AG09309 (cell line): Measurements from ENCODE around the gene SZRD1.

Experiments
- DNase-seq: peaks from one replicate; pipeline ENCODE4 v3.0.0-alpha.2; 2010; ENCODE audit warnings: low read depth
- H3K4me3 ChIP-seq: 2 replicates; pipeline ENCODE4 v1.5.1; 2011; ENCODE audit warnings: mild to moderate bottlenecking, low read depth, low read length, moderate library complexity; ENCODE audit not compliant: control insufficient read depth
- TF ChIP-seq, protein P1 (sequence below): IDR thresholded peaks from 2 replicates; pipeline ENCODE4 v1.5.1; 2011; ENCODE audit warnings: mild to moderate bottlenecking, low read depth, low read length, inconsistent platforms; ENCODE audit not compliant: insufficient read depth, control insufficient read depth; ENCODE audit errors: missing control alignments

SZRD1 gene

DNA sequence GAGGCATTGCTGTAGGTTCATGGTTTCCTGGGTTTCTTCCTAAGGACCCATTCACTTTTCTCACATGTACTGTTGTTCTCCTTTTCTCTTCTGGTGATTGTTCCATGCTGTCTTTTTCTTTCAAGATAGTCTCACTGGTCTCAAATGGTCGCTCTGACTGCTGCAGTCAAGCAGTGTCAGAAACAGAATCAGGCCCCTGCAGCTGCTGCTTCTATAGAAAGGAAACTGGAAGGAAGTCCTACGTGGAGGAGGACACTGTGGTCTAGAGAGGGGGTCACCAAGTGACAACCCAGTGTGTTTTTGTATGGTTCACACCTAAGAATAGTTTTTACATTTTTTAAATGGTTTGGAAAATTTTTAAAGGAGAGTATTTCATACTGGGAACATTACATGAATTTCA is 75.9 kb downstream of the SZRD1 start:
- DNase-seq: no peak
- TF ChIP-seq, protein P1, sequence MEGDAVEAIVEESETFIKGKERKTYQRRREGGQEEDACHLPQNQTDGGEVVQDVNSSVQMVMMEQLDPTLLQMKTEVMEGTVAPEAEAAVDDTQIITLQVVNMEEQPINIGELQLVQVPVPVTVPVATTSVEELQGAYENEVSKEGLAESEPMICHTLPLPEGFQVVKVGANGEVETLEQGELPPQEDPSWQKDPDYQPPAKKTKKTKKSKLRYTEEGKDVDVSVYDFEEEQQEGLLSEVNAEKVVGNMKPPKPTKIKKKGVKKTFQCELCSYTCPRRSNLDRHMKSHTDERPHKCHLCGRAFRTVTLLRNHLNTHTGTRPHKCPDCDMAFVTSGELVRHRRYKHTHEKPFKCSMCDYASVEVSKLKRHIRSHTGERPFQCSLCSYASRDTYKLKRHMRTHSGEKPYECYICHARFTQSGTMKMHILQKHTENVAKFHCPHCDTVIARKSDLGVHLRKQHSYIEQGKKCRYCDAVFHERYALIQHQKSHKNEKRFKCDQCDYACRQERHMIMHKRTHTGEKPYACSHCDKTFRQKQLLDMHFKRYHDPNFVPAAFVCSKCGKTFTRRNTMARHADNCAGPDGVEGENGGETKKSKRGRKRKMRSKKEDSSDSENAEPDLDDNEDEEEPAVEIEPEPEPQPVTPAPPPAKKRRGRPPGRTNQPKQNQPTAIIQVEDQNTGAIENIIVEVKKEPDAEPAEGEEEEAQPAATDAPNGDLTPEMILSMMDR: no peak
- H3K4me3 ChIP-seq: no peak overlapping the region

DNA sequence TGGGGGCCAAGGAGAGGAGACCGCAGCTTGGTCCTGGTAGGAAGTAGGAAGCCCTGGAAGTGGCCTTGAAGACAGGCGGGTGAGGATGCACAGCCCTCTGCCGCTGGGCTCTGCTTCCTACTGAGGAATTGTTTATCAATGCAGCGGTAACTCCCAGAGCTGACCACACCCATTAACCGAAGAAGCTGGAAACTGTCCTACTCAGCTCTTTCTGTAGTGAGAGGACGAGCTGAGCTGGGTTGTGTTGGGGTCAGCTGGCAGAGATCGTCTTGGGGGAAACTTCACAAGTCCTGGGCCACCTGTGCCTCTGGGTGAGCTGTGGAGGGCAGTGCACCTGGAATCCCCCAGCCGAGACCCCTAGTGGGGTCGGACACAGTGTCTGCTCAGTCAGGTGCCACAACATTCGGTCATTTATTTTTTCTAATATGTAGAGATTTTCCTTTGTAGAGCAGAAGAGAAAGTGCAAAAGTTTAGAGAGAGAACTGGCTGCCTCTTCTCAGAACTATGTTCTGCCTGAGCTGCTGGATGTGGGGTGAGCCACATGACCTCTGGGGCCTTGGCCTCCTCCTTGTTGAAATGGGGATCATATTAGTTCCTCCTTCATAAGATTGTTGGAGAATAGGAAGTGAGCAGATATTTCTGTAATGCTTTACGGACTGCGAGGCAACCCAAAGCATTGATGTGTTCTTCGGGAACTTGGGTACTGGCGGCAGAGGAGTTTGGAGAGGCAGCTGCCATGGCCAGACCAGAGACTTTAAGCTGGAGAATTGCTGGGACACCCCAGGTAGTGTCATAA is 77.1 kb downstream of the SZRD1 start:
- no peak overlapping the region for H3K4me3 ChIP-seq
- TF ChIP-seq, protein P1: no peak
- DNase-seq: no peak

GRCh38 chr1:16445052-16445451 is 78.0 kb downstream of the SZRD1 start:
- H3K4me3 ChIP-seq: no peak overlapping the region
- no peak for DNase-seq
- TF ChIP-seq, protein P1: no peak

- H3K4me3 ChIP-seq: no peak overlapping the region
- DNase-seq: no peak
- TF ChIP-seq, protein P1: no peak
Measured at GRCh38 chr1:16446116-16446515, 79.1 kb downstream of the SZRD1 start.

DNA sequence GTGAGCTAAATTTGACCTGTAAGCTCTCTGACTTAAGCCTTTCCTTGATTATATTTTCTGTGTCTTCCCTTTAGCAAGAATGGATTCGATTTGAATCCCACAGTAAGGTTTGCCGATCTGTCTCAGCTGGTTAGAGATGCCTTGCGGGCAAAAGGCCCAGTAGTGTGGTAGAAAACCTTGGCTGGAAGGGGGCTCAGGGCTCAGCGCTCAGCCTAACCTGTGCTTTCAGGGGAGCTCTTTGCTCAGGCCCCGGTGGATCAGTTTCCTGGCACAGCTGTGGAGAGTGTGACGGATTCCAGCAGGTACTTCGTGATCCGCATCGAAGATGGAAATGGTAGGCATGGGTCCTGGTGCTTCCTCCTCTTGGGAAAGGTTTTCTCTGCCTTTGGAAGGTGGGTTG is 80.6 kb downstream of the SZRD1 start:
- TF ChIP-seq, protein P1: no peak
- no peak overlapping the region for H3K4me3 ChIP-seq
- DNase-seq: no peak
